Superior temporal gyrus (tissue), 1 donor: Measurements from ENCODE around the gene BET1.

ENCODE experiments used
- DNase-seq: peaks from one replicate; pipeline ENCODE4 v3.0.0-alpha.2; 2016; ENCODE audit errors: extremely low spot score

BET1 gene

DNA sequence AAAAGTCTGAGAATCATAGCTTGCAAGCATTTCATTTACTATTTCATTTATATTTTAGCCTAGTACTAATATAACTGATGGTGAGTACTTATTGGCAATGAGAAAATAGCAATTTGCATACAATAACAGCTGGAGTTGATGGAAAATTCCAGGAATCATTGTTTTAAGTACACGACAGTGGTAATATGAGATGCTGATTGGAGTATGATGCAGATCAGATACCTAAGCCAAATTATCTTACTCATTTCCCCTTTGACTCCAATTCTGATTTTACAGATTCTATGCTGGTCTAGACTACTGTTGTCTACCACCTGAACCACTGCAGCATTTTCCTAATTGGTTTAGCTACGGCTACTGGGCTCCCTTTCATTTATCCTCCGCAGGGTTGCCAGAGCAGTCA is 45.9 kb downstream of the BET1 start:
- no peak for DNase-seq

DNA sequence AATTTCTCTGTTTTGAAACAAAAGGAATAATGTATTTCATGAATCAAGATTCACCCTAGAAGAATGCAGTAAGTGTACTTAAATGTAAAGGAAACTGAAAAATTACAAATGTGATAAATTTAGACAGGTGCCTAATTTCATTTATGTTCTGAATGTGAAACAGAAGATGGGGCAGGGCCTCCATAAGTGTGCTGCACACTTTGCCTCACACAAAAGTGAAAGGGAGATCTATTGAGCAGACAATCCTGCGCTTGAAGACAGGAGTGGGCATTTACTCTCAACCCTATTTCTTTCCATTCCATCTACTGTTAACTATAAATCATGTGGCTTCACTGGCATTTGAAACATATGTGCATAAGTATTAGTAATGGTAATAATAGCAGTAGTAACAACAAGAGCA is 46.4 kb downstream of the BET1 start:
- DNase-seq = no peak

DNA sequence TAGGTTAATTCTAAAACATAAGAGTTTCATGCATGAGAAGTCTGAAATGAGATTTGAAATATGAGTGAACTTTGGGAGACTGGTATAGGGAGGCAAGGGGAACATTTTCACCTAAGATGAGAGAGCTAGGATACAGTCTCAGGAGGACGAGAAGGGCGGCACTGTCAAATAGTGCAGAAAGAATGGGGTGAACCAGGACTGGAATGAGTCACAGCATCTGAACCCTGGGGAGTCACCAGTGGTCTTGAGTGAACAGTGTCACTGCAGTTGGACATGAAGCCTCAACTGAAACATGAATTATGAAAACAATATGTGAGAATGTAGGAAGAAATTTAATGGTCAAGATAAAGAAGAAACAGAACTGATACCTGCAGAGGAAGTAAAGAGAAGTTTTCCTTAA is 48.9 kb downstream of the BET1 start:
- DNase-seq = no peak

DNA sequence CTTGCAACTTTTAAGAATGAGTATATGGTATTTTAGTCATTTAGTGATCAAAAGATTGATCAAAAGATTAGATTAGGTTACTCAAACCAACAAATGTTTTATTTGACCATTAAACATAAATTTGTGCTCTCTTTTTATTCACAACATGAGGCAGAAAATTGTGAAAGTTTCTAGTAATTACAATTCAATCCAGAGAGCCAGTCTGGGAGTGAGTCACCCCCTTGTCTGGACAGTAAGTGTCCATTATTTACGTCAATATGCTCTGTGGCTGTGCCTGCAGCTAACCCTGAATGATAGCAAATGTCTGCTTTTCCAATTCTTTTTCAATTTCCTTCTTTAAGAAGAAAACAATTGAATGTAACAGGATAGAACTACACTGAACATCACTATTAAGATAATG is 54.7 kb downstream of the BET1 start:
- DNase-seq = no peak

DNA sequence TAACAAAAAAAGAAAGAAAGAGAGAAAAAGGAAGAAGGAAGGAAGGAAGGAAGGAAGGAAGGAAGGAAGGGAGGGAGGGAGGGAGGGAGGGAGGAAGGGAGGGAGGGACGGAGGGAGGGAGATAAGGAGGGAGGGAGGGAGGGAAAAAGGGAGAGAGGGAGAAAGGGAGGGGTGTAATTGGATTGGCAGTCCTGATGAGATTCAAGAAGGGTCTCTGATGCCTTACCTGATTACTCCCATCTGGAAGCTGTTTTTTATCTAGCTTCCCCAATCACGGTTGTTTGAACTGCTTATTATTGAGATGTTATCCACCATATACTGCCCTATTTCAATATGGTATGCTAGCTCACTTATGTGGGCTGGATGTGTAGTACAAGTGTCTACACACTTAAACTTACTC is 55.3 kb downstream of the BET1 start:
- DNase-seq = no peak

DNA sequence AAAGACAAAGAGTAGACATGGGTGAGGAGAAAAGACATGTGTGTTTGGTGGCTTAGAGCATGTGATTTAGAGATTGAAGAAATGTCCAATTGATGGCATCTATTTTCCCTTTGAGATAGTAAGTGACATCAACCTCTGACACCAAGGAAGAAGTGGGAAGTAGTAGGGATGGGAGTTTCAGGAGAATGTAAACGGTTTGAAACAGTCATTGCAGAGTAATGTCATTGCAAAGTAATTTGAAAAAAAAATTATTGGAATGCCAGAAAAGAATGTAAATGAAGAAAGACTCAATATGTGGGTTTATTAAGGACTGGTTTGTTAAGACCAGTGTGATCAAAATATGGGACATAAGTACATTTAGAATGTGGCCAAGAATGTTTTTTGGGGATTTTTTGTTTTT is 56.0 kb downstream of the BET1 start:
- DNase-seq = no peak

DNA sequence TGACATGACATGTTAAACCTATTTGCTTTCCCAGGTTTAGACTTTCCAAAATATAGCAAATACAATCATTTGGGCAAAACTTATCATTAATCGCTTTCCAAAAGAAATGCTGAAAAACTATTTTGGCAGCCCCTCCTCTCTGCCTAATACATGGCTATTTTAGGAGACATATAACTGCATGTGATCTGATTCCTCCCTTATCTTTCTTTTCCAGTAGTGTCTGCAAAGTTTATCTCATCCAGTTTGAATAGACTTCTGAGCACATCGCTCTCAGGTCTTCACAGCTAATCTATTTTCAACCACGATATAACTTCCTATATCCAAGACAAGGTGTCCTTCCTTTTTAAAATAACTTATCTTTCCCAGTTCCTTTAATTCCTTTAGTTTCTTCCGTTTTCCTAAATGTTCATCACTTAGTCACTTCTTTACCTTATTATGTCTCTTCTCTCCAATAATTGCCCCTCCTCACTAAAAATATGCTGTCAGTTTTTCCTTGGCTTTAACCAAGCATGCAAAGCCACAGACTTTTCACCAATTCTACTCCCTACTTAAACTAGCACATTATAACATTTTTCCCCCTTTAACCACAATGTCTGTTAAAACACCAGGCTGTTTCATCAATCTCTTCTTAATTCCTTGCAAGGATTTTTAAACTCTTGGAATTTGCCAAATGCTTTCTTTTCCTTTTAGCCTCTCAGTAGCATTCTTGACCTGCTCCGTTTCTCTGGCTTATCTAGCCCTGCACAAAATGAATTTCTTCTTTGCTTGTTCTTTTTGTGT is 58.2 kb downstream of the BET1 start:
- DNase-seq = no peak

DNA sequence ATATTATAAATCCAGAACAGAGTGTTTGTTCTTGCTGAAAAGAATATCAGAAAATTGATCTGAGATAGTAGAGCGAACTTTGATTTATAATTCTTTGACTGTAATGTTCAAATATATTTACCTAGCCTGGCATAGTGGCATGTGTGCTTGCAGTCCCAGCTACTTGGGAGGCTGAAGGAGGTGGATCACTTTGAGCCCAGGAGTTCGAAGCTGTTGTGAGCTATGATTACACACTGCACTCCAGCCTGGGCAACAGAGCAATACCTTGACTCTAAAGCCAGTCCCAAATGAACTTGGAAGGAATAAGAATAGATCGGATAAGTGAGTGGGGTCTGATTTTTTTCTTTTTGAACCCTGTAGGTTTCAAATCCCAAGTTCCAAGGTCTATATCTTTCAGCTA is 59.1 kb downstream of the BET1 start:
- no peak for DNase-seq

DNA sequence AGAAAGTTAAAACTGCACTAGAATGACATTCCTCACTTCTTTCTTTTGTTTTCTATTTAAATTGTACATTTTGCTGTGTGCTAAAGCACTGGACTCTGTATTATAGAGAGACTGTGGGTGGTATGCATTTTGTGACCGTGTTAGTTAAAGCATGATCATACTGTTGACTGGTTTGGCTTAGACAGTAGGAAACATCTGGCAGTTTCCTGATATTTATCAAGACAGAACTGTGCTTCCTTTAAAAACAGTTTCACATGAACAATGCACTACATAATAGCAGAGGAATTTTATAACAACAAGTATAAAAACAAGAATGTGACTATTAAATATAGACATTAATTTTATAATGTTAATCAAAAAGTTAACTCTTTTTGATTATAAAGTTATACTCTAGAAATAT is 59.5 kb downstream of the BET1 start:
- DNase-seq = no peak

DNA sequence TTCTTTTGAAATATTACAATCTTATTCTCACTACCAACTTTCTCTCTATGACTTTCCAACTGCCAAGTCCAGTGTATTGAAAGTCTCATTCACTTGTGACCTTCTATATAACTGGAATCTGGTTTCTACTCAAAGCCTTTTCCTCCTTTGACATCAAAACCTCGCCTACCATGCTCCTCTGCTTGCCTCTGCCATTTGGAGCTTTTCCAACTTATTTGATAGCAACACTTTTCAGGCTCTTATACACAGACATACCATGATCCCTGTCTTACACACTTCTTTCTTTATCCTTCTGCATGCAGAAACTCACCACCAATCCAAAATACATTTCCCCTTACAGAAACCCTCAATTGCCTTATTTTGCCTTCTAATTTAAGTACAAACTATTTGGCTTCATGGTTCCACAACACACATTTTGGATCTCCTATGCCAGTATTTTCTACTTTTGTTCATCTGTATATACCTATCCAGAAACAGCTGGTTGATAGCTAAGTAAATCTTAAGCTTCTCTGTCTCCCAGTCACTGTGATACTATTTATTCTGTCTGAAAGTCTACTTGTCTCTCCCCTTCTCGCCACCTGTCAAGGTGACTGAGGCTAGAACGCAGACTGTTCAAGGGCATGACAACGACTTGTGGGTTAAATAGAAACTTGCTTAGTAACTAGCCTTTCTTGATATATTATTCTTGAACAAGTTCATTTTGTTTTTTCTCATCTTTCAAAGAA is 60.2 kb downstream of the BET1 start:
- DNase-seq = no peak
